ENCODE data around the gene TBC1D9.

Gene TBC1D9

GRCh38 chr4:140720387-140721304 is 35.5 kb downstream of the TBC1D9 start:
- no peak for DNase-seq (ENCODE audit: low spot score)

GRCh38 chr4:140719686-140720085 is 36.5 kb downstream of the TBC1D9 start:
- no peak for DNase-seq (ENCODE audit: low spot score)

GRCh38 chr4:140719022-140719421 is 37.2 kb downstream of the TBC1D9 start:
- no peak for DNase-seq (ENCODE audit: low spot score)

- no peak for DNase-seq (ENCODE audit: low spot score)
Measured at GRCh38 chr4:140718241-140718952, 37.8 kb downstream of the TBC1D9 start.

- no peak for DNase-seq (ENCODE audit: low spot score)
Measured at GRCh38 chr4:140717313-140717712, 38.9 kb downstream of the TBC1D9 start.

- DNase-seq (ENCODE audit: low spot score): no peak
Measured at GRCh38 chr4:140715119-140715518, 41.1 kb downstream of the TBC1D9 start.

- DNase-seq (ENCODE audit: low spot score): no peak
Measured at GRCh38 chr4:140711910-140712309, 44.3 kb downstream of the TBC1D9 start.

- no peak for DNase-seq (ENCODE audit: low spot score)
Measured at GRCh38 chr4:140710908-140711622, 45.1 kb downstream of the TBC1D9 start.

- no peak for DNase-seq (ENCODE audit: low spot score)
Measured at GRCh38 chr4:140707325-140707724, 48.9 kb downstream of the TBC1D9 start.

- no peak for DNase-seq (ENCODE audit: low spot score)
Measured at GRCh38 chr4:140706665-140707064, 49.5 kb downstream of the TBC1D9 start.

- no peak for DNase-seq (ENCODE audit: low spot score)
Measured at GRCh38 chr4:140706276-140706625, 49.9 kb downstream of the TBC1D9 start.

GRCh38 chr4:140705625-140706275 is 50.4 kb downstream of the TBC1D9 start:
- no peak for DNase-seq (ENCODE audit: low spot score)

GRCh38 chr4:140704964-140705363 is 51.2 kb downstream of the TBC1D9 start:
- no peak for DNase-seq (ENCODE audit: low spot score)

- no peak for DNase-seq (ENCODE audit: low spot score)
Measured at GRCh38 chr4:140704392-140704960, 51.7 kb downstream of the TBC1D9 start.

GRCh38 chr4:140703463-140703862 is 52.7 kb downstream of the TBC1D9 start:
- DNase-seq (ENCODE audit: low spot score): no peak

GRCh38 chr4:140702096-140702757 is 54.0 kb downstream of the TBC1D9 start:
- no peak for DNase-seq (ENCODE audit: low spot score)

- DNase-seq (ENCODE audit: low spot score): no peak
Measured at GRCh38 chr4:140701071-140701470, 55.1 kb downstream of the TBC1D9 start.

- DNase-seq (ENCODE audit: low spot score): no peak
Measured at GRCh38 chr4:140697709-140698560, 58.2 kb downstream of the TBC1D9 start.

- no peak for DNase-seq (ENCODE audit: low spot score)
Measured at GRCh38 chr4:140695483-140695882, 60.7 kb downstream of the TBC1D9 start.

GRCh38 chr4:140693562-140693961 is 62.6 kb downstream of the TBC1D9 start:
- no peak for DNase-seq (ENCODE audit: low spot score)

Measured in CD4-positive, alpha-beta T cell treated with Interleukin-6 at 100 ng/mL for 8 hours (primary cell).